Measurements from ENCODE around the gene EYA2. TPM values are rescaled to one million over a fixed set of nuclear protein-coding genes. Genes with fewer than 3 reads are reported as not detected.
"Not testable (repeated sequence)": the region's sequence is repeated elsewhere in the genome, so short reads cannot be mapped to it uniquely, and the experiment has no call there.

The EYA2 gene
- total RNA-seq, 3 donors from 2014 or later (not counting 1 experiment from before 2014, with no cell fraction given): 0.30 TPM; not detected in 2

GRCh38 chr20:46929902-46930301 is 35.3 kb downstream of the EYA2 start:
- Histone ChIP-seq H3K4me1 (ENCODE audit: control insufficient read depth, insufficient read depth, low read length) (no peaks in the 10 kb centered on the region), H3K27me3 (ENCODE audit: control insufficient read depth, insufficient read depth, low read length) (no peaks in the 10 kb centered on the region), H3K4me3 (ENCODE audit: low read length) (no peak overlapping the region), H3K9me3 (ENCODE audit: control insufficient read depth, insufficient read depth, low read length) (no peaks in the 10 kb centered on the region), H3K27ac (ENCODE audit: low read length) (no peak overlapping the region), H3K36me3 (ENCODE audit: control insufficient read depth, insufficient read depth, low read length) (no peaks in the 10 kb centered on the region)
- TF ChIP-seq CTCF (IDR thresholded peaks at IDR 0.05): no peak
- Mint-ChIP-seq H3K36me3 (no peaks in the 10 kb centered on the region), H3K9me3 (no peaks in the 10 kb centered on the region), H3K27me3 (ENCODE audit: low read depth in 2 of 2) (peaks cover 5 to 39% of the 10 kb centered on the region in 2 donors), H3K4me3 (no peak overlapping the region), H3K4me1 (no peaks in the 10 kb centered on the region), H3K27ac (no peak overlapping the region)
- DNase-seq (no peak), ATAC-seq (no peak)
- intact Hi-C loops (cut with micrococcal nuclease): no loop called here
- WGBS (ENCODE audit: insufficient coverage): 94% methylated on average over 1 of the region's 1 CpG

- no peak for ATAC-seq
- Mint-ChIP-seq H3K9me3 (no peaks in the 10 kb centered on the region), H3K4me3 (no peak overlapping the region)
Measured at GRCh38 chr20:46930640-46931339, 36.1 kb downstream of the EYA2 start.

GRCh38 chr20:46931699-46932098 is 37.1 kb downstream of the EYA2 start:
- no peaks in the 10 kb centered on the region for H3K27me3 ChIP-seq (ENCODE audit: control insufficient read depth, insufficient read depth, low read length)
- Mint-ChIP-seq H3K9me3 (no peaks in the 10 kb centered on the region), H3K27ac (no peak overlapping the region), H3K36me3 (no peaks in the 10 kb centered on the region), H3K4me1 (no peaks in the 10 kb centered on the region), H3K27me3 (ENCODE audit: low read depth in 2 of 2) (peaks cover 5 to 29% of the 10 kb centered on the region in 2 donors), H3K4me3 (no peak overlapping the region)
- H3K4me1 ChIP-seq (ENCODE audit: control insufficient read depth, insufficient read depth, low read length): no peaks in the 10 kb centered on the region
- WGBS (ENCODE audit: insufficient coverage): 88% methylated on average over 11 of the region's 11 CpGs
- ATAC-seq: no peak
- H3K36me3 ChIP-seq (ENCODE audit: control insufficient read depth, insufficient read depth, low read length): no peaks in the 10 kb centered on the region
- H3K4me3 ChIP-seq (ENCODE audit: low read length): no peak overlapping the region
- no peaks in the 10 kb centered on the region for H3K9me3 ChIP-seq (ENCODE audit: control insufficient read depth, insufficient read depth, low read length)
- no peak for TF ChIP-seq CTCF (IDR thresholded peaks at IDR 0.05)
- no peak for DNase-seq
- no peak overlapping the region for H3K27ac ChIP-seq (ENCODE audit: low read length)
- intact Hi-C loops (cut with micrococcal nuclease): no loop called here

More at GRCh38 chr20:46930640-46931339, 36.1 kb downstream of the EYA2 start:
- intact Hi-C loops (cut with micrococcal nuclease): no loop called here
- no peak overlapping the region for H3K4me3 ChIP-seq (ENCODE audit: low read length)
- no peaks in the 10 kb centered on the region for H3K27me3 ChIP-seq (ENCODE audit: control insufficient read depth, insufficient read depth, low read length)
- no peak for DNase-seq
- no peak overlapping the region for H3K27ac ChIP-seq (ENCODE audit: low read length)
- TF ChIP-seq CTCF (IDR thresholded peaks at IDR 0.05): no peak
- Mint-ChIP-seq H3K36me3 (no peaks in the 10 kb centered on the region), H3K27me3 (ENCODE audit: low read depth in 2 of 2) (peaks cover 5 to 30% of the 10 kb centered on the region in 2 donors), H3K4me1 (no peaks in the 10 kb centered on the region), H3K27ac (no peak overlapping the region)
- no peaks in the 10 kb centered on the region for H3K4me1 ChIP-seq (ENCODE audit: control insufficient read depth, insufficient read depth, low read length)
- no peaks in the 10 kb centered on the region for H3K9me3 ChIP-seq (ENCODE audit: control insufficient read depth, insufficient read depth, low read length)
- 71% methylated on average over 8 of the region's 9 CpGs for whole genome bisulfite sequencing (ENCODE audit: insufficient coverage)
- no peaks in the 10 kb centered on the region for H3K36me3 ChIP-seq (ENCODE audit: control insufficient read depth, insufficient read depth, low read length)

GRCh38 chr20:46932439-46932838 is 37.8 kb downstream of the EYA2 start:
- H3K4me1 Mint-ChIP-seq; ATAC-seq; H3K4me1 ChIP-seq (ENCODE audit: control insufficient read depth, insufficient read depth, low read length); H3K36me3 ChIP-seq (ENCODE audit: control insufficient read depth, insufficient read depth, low read length); H3K4me3 Mint-ChIP-seq; H3K36me3 Mint-ChIP-seq; H3K9me3 ChIP-seq (ENCODE audit: control insufficient read depth, insufficient read depth, low read length); H3K27me3 ChIP-seq (ENCODE audit: control insufficient read depth, insufficient read depth, low read length); H3K27ac ChIP-seq (ENCODE audit: low read length); H3K9me3 Mint-ChIP-seq; intact Hi-C loops (cut with micrococcal nuclease); H3K4me3 ChIP-seq (ENCODE audit: low read length); H3K27ac Mint-ChIP-seq; DNase-seq: not testable (repeated sequence)
- WGBS (ENCODE audit: insufficient coverage): 94% methylated on average over 10 of the region's 10 CpGs
- H3K27me3 Mint-ChIP-seq (ENCODE audit: low read depth in 2 of 2): peaks cover 5 to 36% of the 10 kb centered on the region in 2 donors

All from natural killer cell (primary cell).